Measurements from ENCODE around the gene CASQ1. TPM values are rescaled to one million over a fixed set of nuclear protein-coding genes. Genes with fewer than 3 reads are reported as not detected.

The CASQ1 gene
- total and polyA plus RNA-seq, 2 of the 13 experiments (the other 11 are each of a cell fraction or from before 2014, with no cell fraction given) = 0.09 to 0.20 TPM

- TF ChIP-seq ZNF710 (CRISPR knock-in tag; IDR thresholded peaks at IDR 0.05; ENCODE audit: borderline replicate concordance) = 0 out of 2 replicates have a peak, but pooled peaks have one; percentile 40
- TF ChIP-seq ETV5 (CRISPR knock-in tag; IDR thresholded peaks at IDR 0.05; ENCODE audit: borderline replicate concordance) = peak; percentile 16; the same call in 1 of the 2 replicates
- no peak for TF ChIP-seq PLRG1 (conservative IDR thresholded peaks at IDR 0.05)
- no peak for TF ChIP-seq ZNF546 (CRISPR knock-in tag; conservative IDR thresholded peaks at IDR 0.05)
- peak; percentile 26; the same call in 1 of the 2 replicates for TF ChIP-seq KAT8 (CRISPR knock-in tag; IDR thresholded peaks at IDR 0.05)
- no peak for TF ChIP-seq PPARG (CRISPR knock-in tag; conservative IDR thresholded peaks at IDR 0.05)
- TF ChIP-seq ZNF460 (CRISPR knock-in tag; IDR thresholded peaks at IDR 0.05; ENCODE audit: borderline replicate concordance) = no peak
- TF ChIP-seq CHD2 (IDR thresholded peaks at IDR 0.05; ENCODE audit: low read depth, low read length) = peak; percentile 48; the same call in 1 of the 2 replicates
- no peak for TF ChIP-seq SOX6 (IDR thresholded peaks at IDR 0.05)
- peak; percentile 38 for TF ChIP-seq SOX6 (CRISPR knock-in tag; IDR thresholded peaks at IDR 0.05)
- no peak for TF ChIP-seq SUZ12 (IDR thresholded peaks at IDR 0.05; ENCODE audit: low read depth, low read length)
- TF ChIP-seq ZNF607 (CRISPR knock-in tag; IDR thresholded peaks at IDR 0.05; ENCODE audit: borderline replicate concordance) = 0 out of 2 replicates have a peak, but pooled peaks have one; percentile 46
- TF ChIP-seq ZNF430 (CRISPR knock-in tag; IDR thresholded peaks at IDR 0.05) = 0 out of 2 replicates have a peak, but pooled peaks have one; percentile 38
- TF ChIP-seq ZNF441 (CRISPR knock-in tag; IDR thresholded peaks at IDR 0.05; ENCODE audit: borderline replicate concordance) = peak; percentile 48; the same call in 1 of the 2 replicates
- TF ChIP-seq ZFY (CRISPR knock-in tag; IDR thresholded peaks at IDR 0.05) = peak; percentile 55
- TF ChIP-seq KLF11 (CRISPR knock-in tag; IDR thresholded peaks at IDR 0.05) = no peak
- TF ChIP-seq DNMT3B (CRISPR knock-in tag; conservative IDR thresholded peaks at IDR 0.05) = 0 out of 2 replicates have a peak, but pooled peaks have one; percentile 30
- no peak for TF ChIP-seq CERS6 (CRISPR knock-in tag; IDR thresholded peaks at IDR 0.05)
- TF ChIP-seq CC2D1A (CRISPR knock-in tag; IDR thresholded peaks at IDR 0.05) = no peak
- 0 out of 2 replicates have a peak, but pooled peaks have one; percentile 7 for TF ChIP-seq ONECUT2 (CRISPR knock-in tag; IDR thresholded peaks at IDR 0.05)
- TF ChIP-seq ZNF275 (CRISPR knock-in tag; IDR thresholded peaks at IDR 0.05; ENCODE audit: borderline replicate concordance) = peak; percentile 32; the same call in 1 of the 2 replicates
- 0 out of 2 replicates have a peak, but pooled peaks have one; percentile 43 for TF ChIP-seq SIN3A (IDR thresholded peaks at IDR 0.05; ENCODE audit: borderline replicate concordance, low read depth, low read length)
- TF ChIP-seq CHD4 (IDR thresholded peaks at IDR 0.05; ENCODE audit: borderline replicate concordance, low read length) = no peak
Measured at GRCh38 chr1:160193091-160193819, 2.9 kb downstream of the CASQ1 start (continued).

Data from HepG2 (cell line).